Neuronal stem cell (in vitro differentiated cells): ENCODE results near the gene RRAGA.
"Not testable (repeated sequence)": the region's sequence is repeated elsewhere in the genome, so short reads cannot be mapped to it uniquely, and the experiment has no call there.

Experiments
- DNase-seq: peaks from one replicate; pipeline ENCODE4 v3.0.0-alpha.2; 2013; ENCODE audit warnings: low spot score
- H2AFZ ChIP-seq: one replicate; pipeline ENCODE4 v1.6.1; 2013; ENCODE audit warnings: mild to moderate bottlenecking, low read length, inconsistent platforms
- H2AK5ac ChIP-seq: 2 replicates; pipeline ENCODE4 v1.6.1; 2013; ENCODE audit warnings: low read depth, mild to moderate bottlenecking, inconsistent platforms, low read length, moderate library complexity, mixed read lengths
- H2BK120ac ChIP-seq: 2 replicates; pipeline ENCODE4 v1.6.1; 2013; ENCODE audit warnings: low read depth, mild to moderate bottlenecking, inconsistent platforms, low read length, moderate library complexity, mixed read lengths
- H2BK12ac ChIP-seq: one replicate; pipeline ENCODE4 v1.6.1; 2013; ENCODE audit warnings: low read length, inconsistent platforms
- H2BK15ac ChIP-seq: 2 replicates; pipeline ENCODE4 v1.6.1; 2013; ENCODE audit warnings: mild to moderate bottlenecking, low read length, inconsistent platforms, mixed read lengths
- H2BK5ac ChIP-seq: one replicate; pipeline ENCODE4 v1.6.1; 2013; ENCODE audit warnings: inconsistent platforms, mild to moderate bottlenecking, low read length, moderate library complexity
- H3K14ac ChIP-seq: one replicate; pipeline ENCODE4 v1.6.1; 2013; ENCODE audit warnings: low read length, inconsistent platforms
- H3K18ac ChIP-seq: 2 replicates; pipeline ENCODE4 v1.6.1; 2013; ENCODE audit warnings: low read length, inconsistent platforms
- H3K23ac ChIP-seq: 2 replicates; pipeline ENCODE4 v1.6.1; 2013; ENCODE audit warnings: low read depth, mild to moderate bottlenecking, mixed read lengths, low read length, inconsistent platforms; ENCODE audit not compliant: poor library complexity
- H3K27ac ChIP-seq: replicated peaks from 3 replicates; pipeline ENCODE4 v1.5.1; 2013; ENCODE audit warnings: low read length, inconsistent platforms
- H3K27me3 ChIP-seq, 3 experiments: 2 replicates each; pipeline ENCODE4 v1.6.1; 2013; ENCODE audit warnings: low read length in 3 of 3, mild to moderate bottlenecking in 2 of 3, inconsistent platforms in 1 of 3, low read depth in 1 of 3, mixed read lengths in 1 of 3, moderate library complexity in 1 of 3; ENCODE audit not compliant: control insufficient read depth in 3 of 3, insufficient read depth in 3 of 3
- H3K36me3 ChIP-seq, 2 donors: replicated peaks in 1 of 2; 2 replicates each; pipeline ENCODE4 v1.6.1; 2013; ENCODE audit warnings: low read length in 2 of 2; ENCODE audit not compliant: control insufficient read depth in 2 of 2, insufficient read depth in 2 of 2
- H3K4ac ChIP-seq: 2 replicates; pipeline ENCODE4 v1.6.1; 2013; ENCODE audit warnings: inconsistent platforms, mild to moderate bottlenecking, low read length, moderate library complexity
- H3K4me1 ChIP-seq, 2 donors: 1 replicate in 1 of 2; 2 replicates in 1 of 2; pipeline ENCODE4 v1.6.1; 2013; ENCODE audit warnings: low read length in 2 of 2, low read depth in 1 of 2; ENCODE audit not compliant: control insufficient read depth in 2 of 2, insufficient read depth in 1 of 2
- H3K4me2 ChIP-seq: one replicate; pipeline ENCODE4 v1.6.1; 2013; ENCODE audit warnings: mild to moderate bottlenecking, low read length, inconsistent platforms; ENCODE audit not compliant: insufficient read depth, poor library complexity, severe bottlenecking
- H3K4me3 ChIP-seq, 2 donors: 2 replicates each; pipeline ENCODE4 v1.5.1; 2013; ENCODE audit warnings: low read length in 2 of 2, mild to moderate bottlenecking in 2 of 2, inconsistent platforms in 1 of 2, moderate library complexity in 1 of 2
- H3K79me1 ChIP-seq: one replicate; pipeline ENCODE4 v1.6.1; 2013; ENCODE audit warnings: low read depth, mild to moderate bottlenecking, inconsistent platforms, low read length, moderate library complexity
- H3K9ac ChIP-seq: one replicate; pipeline ENCODE4 v1.6.1; 2013; ENCODE audit warnings: mild to moderate bottlenecking, low read depth, low read length, inconsistent platforms; ENCODE audit not compliant: poor library complexity
- H3K9me3 ChIP-seq, 2 donors: replicated peaks in 1 of 2; 2 replicates each; pipeline versions ENCODE3 to v1.6.1; 2013; ENCODE audit warnings: low read length in 2 of 2, mild to moderate bottlenecking in 2 of 2, inconsistent platforms in 1 of 2, low read depth in 1 of 2, mixed read lengths in 1 of 2, moderate library complexity in 1 of 2; ENCODE audit not compliant: control insufficient read depth in 2 of 2, insufficient read depth in 1 of 2
- H4K8ac ChIP-seq: one replicate; pipeline ENCODE4 v1.6.1; 2013; ENCODE audit warnings: low read depth, mild to moderate bottlenecking, inconsistent platforms, low read length, moderate library complexity
- H4K91ac ChIP-seq: one replicate; pipeline ENCODE4 v1.6.1; 2013; ENCODE audit warnings: low read length, low read depth, mild to moderate bottlenecking, inconsistent platforms; ENCODE audit not compliant: poor library complexity
- WGBS, 2 donors: extraction: QIAGEN DNeasy Blood & Tissue Kit; methylation state at CpG; one replicate each; pipeline ENCODE4 v1.1.7; 2013; ENCODE audit warnings: missing lambda C conversion rate in 2 of 2, mixed read lengths in 1 of 2; ENCODE audit not compliant: insufficient read length in 2 of 2, insufficient replicate concordance in 1 of 2; ENCODE audit errors: extremely low coverage in 2 of 2; 5-methylcytosine and 5-hydroxymethylcytosine counted together

RRAGA gene

DNA sequence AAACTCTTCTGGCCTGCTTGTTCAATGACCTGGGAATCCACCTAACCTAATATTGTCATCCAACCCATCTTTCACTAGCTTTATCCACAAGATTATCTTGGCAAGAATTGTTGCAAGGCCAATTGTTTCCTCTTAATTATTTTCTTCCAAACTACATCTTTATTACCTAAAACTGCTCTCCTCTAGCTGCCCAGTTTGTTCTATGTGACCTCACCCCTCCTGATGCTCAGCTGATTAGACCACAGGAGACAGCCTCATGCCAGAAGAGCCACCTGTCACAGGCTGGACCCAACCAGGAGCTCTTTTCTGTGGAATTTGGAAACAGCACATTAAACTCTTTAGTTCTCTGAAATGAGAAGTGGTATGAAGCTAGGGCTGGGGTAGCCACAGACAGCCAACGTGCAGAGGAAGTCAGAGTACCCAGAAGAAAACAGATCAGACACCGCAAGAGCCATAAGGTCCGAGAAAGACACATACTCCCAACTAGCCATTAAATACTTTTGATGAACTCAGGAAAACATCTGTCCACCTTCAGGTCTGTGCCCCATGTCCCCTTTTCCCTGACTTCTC, 28.3 kb upstream of the RRAGA start:
- DNase-seq: no peak
- H2BK12ac ChIP-seq: no peak overlapping the region
- H4K8ac ChIP-seq: no peak overlapping the region
- no peak overlapping the region for H3K27ac ChIP-seq
- no peak overlapping the region for H3K23ac ChIP-seq
- no peak overlapping the region for H3K14ac ChIP-seq
- H2AK5ac ChIP-seq: no peak overlapping the region
- no peaks in the 10 kb centered on the region for H3K9me3 ChIP-seq
- no peak overlapping the region for H4K91ac ChIP-seq
- no peak overlapping the region for H3K9ac ChIP-seq
- no peak overlapping the region for H3K4me2 ChIP-seq
- no peak overlapping the region for H3K18ac ChIP-seq
- no CpG with 5 or more reads among the region's 3 CpGs for WGBS, 2 donors
- H2AFZ ChIP-seq: no peak overlapping the region
- H3K4ac ChIP-seq: no peak overlapping the region
- H3K36me3 ChIP-seq: no peaks in the 10 kb centered on the region
- H2BK15ac ChIP-seq: no peak overlapping the region
- no peak overlapping the region for H2BK120ac ChIP-seq
- H3K27me3 ChIP-seq: no peaks in the 10 kb centered on the region
- H3K79me1 ChIP-seq: peaks cover 2% of the 10 kb centered on the region
- no peaks in the 10 kb centered on the region for H3K4me1 ChIP-seq
- no peak overlapping the region for H3K4me3 ChIP-seq
- H2BK5ac ChIP-seq: no peak overlapping the region

DNA sequence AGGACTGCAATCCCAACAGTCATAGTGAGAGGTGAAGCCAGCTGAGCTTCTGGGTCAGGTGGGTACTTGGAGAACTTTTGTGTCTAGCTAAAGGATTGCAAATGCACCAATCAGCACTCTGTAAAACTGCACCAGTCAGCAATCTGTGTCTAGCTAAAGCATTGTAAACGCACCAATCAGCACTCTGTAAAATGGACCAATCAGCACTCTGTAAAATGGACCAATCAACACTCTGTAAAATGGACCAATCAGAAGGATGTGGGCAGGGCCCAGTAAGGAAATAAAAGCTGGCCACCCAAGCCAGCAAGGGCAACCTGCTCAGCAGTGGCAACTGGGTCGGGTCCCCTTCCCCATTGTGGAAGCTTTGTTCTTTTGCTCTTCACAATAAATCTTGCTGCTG, 27.6 kb upstream of the RRAGA start:
- not testable (repeated sequence) for H3K14ac ChIP-seq, H2BK120ac ChIP-seq, H3K23ac ChIP-seq, H3K79me1 ChIP-seq, H4K91ac ChIP-seq, DNase-seq, H3K18ac ChIP-seq, H3K9ac ChIP-seq, H2AK5ac ChIP-seq, H3K4me3 ChIP-seq, H4K8ac ChIP-seq, H3K4me1 ChIP-seq, H3K9me3 ChIP-seq, H2BK12ac ChIP-seq, H3K4me2 ChIP-seq, H3K27me3 ChIP-seq, H3K27ac ChIP-seq, H2BK15ac ChIP-seq, H3K36me3 ChIP-seq, H3K4ac ChIP-seq, H2BK5ac ChIP-seq, H2AFZ ChIP-seq
- no CpG with 5 or more reads among the region's 2 CpGs for WGBS, 2 donors

DNA sequence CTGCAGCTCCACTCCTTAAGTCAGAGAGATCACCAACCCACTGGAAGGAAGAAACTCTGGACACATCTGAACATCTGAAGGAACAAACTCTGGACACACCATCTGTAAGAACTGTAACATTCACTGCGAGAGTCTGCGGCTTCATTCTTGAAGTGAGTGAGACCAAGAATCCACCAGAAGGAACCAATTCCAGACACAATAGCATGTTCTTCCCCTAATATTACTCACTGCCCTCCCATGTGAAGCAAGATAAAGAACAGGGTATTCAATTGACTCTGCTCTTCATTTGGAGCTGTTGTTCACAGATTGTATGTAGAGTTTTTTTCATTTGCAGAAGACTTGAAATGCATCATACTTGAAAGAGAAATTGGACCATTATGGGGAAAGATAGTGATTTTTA, 27.0 kb upstream of the RRAGA start:
- H3K9me3 ChIP-seq: no peaks in the 10 kb centered on the region
- no peaks in the 10 kb centered on the region for H3K36me3 ChIP-seq
- H3K14ac ChIP-seq: no peak overlapping the region
- H2BK5ac ChIP-seq: no peak overlapping the region
- H3K23ac ChIP-seq: no peak overlapping the region
- no peaks in the 10 kb centered on the region for H3K4me1 ChIP-seq
- WGBS, 2 donors: no CpG with 5 or more reads among the region's 2 CpGs
- peaks cover 2% of the 10 kb centered on the region for H3K79me1 ChIP-seq
- no peak overlapping the region for H2AK5ac ChIP-seq
- H3K18ac ChIP-seq: no peak overlapping the region
- H4K91ac ChIP-seq: no peak overlapping the region
- H3K4me2 ChIP-seq: no peak overlapping the region
- H3K9ac ChIP-seq: no peak overlapping the region
- H2BK15ac ChIP-seq: no peak overlapping the region
- no peak overlapping the region for H3K4me3 ChIP-seq
- H3K4ac ChIP-seq: no peak overlapping the region
- H2BK12ac ChIP-seq: no peak overlapping the region
- H2BK120ac ChIP-seq: no peak overlapping the region
- no peak for DNase-seq
- H3K27me3 ChIP-seq: no peaks in the 10 kb centered on the region
- no peak overlapping the region for H4K8ac ChIP-seq
- no peak overlapping the region for H2AFZ ChIP-seq
- H3K27ac ChIP-seq: no peak overlapping the region

DNA sequence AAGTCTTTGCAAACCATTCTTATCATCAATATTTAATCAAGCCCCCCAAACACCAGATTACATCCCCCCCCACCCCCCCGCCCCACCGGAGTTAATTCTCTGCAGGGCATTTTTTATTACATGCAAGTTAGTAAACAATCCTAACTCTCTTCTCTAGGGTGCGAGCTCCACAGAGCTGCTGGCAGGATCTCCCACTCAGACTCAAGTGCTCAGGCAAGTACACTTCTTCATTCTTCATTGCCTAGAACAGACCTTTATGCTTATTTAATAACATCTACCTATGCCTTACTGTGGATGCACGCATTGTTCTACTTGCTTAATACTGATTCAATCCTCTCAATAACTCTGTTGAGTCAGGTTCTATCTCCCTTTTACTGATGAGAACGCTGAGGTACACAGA, 26.1 kb upstream of the RRAGA start:
- Histone ChIP-seq H3K4ac (no peak overlapping the region), H2AK5ac (no peak overlapping the region)
- no CpG with 5 or more reads among the region's 5 CpGs for WGBS, 2 donors

More for the DNA sequence above, 26.1 kb upstream of the RRAGA start:
- no peak overlapping the region for H4K91ac ChIP-seq
- no peak overlapping the region for H3K27ac ChIP-seq
- no peak overlapping the region for H3K4me3 ChIP-seq
- H3K36me3 ChIP-seq: no peaks in the 10 kb centered on the region
- no peaks in the 10 kb centered on the region for H3K9me3 ChIP-seq
- H3K18ac ChIP-seq: no peak overlapping the region
- no peak overlapping the region for H2BK120ac ChIP-seq
- no peak overlapping the region for H2BK12ac ChIP-seq
- no peak overlapping the region for H2BK5ac ChIP-seq
- H3K4me1 ChIP-seq: no peaks in the 10 kb centered on the region
- no peak overlapping the region for H2AFZ ChIP-seq
- H3K4me2 ChIP-seq: no peak overlapping the region
- no peak overlapping the region for H3K23ac ChIP-seq
- H3K27me3 ChIP-seq: no peaks in the 10 kb centered on the region
- no peak overlapping the region for H3K9ac ChIP-seq
- H3K79me1 ChIP-seq: peaks cover 2% of the 10 kb centered on the region
- no peak for DNase-seq
- no peak overlapping the region for H3K14ac ChIP-seq
- no peak overlapping the region for H2BK15ac ChIP-seq
- no peak overlapping the region for H4K8ac ChIP-seq
